GM12878 (cell line): ENCODE data around the gene ELP6. TPM values are rescaled to one million over a fixed set of nuclear protein-coding genes. Genes with fewer than 3 reads are reported as not detected.

ENCODE experiments used
- ATF3 ChIP-seq: IDR thresholded peaks from 2 replicates; pipeline ENCODE4 v1.6.1; 2011; ENCODE audit warnings: low read depth, mild to moderate bottlenecking, low read length, moderate library complexity, borderline replicate concordance; ENCODE audit errors: extremely low read depth
- CHD1 ChIP-seq: IDR thresholded peaks from 2 replicates; pipeline ENCODE4 v1.6.1; 2012; ENCODE audit warnings: low read depth, low read length, improper control_type of control experiment
- CTCF ChIP-seq, 3 experiments: IDR thresholded peaks in 2 of 3; conservative IDR thresholded peaks in 1 of 3; 2 replicates each; pipeline ENCODE4 v1.5.1; 2011; ENCODE audit warnings: low read depth in 3 of 3, low read length in 3 of 3, mild to moderate bottlenecking in 3 of 3, control low read depth in 2 of 3, moderate library complexity in 2 of 3, inconsistent platforms in 1 of 3, mixed read lengths in 1 of 3; ENCODE audit not compliant: control insufficient read depth in 2 of 3, insufficient read depth in 1 of 3; ENCODE audit errors: extremely low read depth in 1 of 3
- JUND ChIP-seq: IDR thresholded peaks from 2 replicates; pipeline ENCODE4 v1.6.1; 2012; ENCODE audit warnings: low read depth, mild to moderate bottlenecking, low read length, improper control_type of control experiment, moderate library complexity
- PML ChIP-seq: IDR thresholded peaks from 2 replicates; pipeline ENCODE4 v1.6.1; 2012; ENCODE audit warnings: low read length, inconsistent platforms
- RAD21 ChIP-seq: IDR thresholded peaks from 2 replicates; pipeline ENCODE4 v1.6.1; 2011; ENCODE audit warnings: mild to moderate bottlenecking, low read depth, low read length, moderate library complexity; ENCODE audit not compliant: insufficient read depth
- RB1 ChIP-seq: fragments of 450-650 bp; formaldehyde crosslinking; IDR thresholded peaks from 2 replicates; pipeline ENCODE4 v1.6.1; 2017; ENCODE audit warnings: mild to moderate bottlenecking, borderline replicate concordance
- RELB ChIP-seq: fragments of 450-650 bp; IDR thresholded peaks from 2 replicates; pipeline ENCODE4 v1.6.1; 2017; ENCODE audit warnings: low read depth, mild to moderate bottlenecking, moderate library complexity
- SREBF1 ChIP-seq: IDR thresholded peaks from 2 replicates; pipeline ENCODE4 v1.6.1; 2012; ENCODE audit warnings: mild to moderate bottlenecking, low read length
- TAF1 ChIP-seq: IDR thresholded peaks from 2 replicates; pipeline ENCODE4 v1.6.1; 2011; ENCODE audit warnings: mild to moderate bottlenecking, low read depth, low read length, borderline replicate concordance
- USF2 ChIP-seq: IDR thresholded peaks from 2 replicates; pipeline ENCODE4 v1.6.1; 2011; ENCODE audit warnings: low read depth, low read length, improper control_type of control experiment, borderline replicate concordance
- WRNIP1 ChIP-seq: IDR thresholded peaks from 2 replicates; pipeline ENCODE4 v1.6.1; 2011; ENCODE audit warnings: low read depth, low read length, improper control_type of control experiment, borderline replicate concordance
- YY1 ChIP-seq: IDR thresholded peaks from 2 replicates; pipeline ENCODE4 v1.6.1; 2011; ENCODE audit warnings: low read depth, mild to moderate bottlenecking, low read length
- ZBTB11 ChIP-seq: fragments of 450-650 bp; formaldehyde crosslinking; IDR thresholded peaks from 2 replicates; pipeline ENCODE4 v1.5.0; 2022; ENCODE audit warnings: mild to moderate bottlenecking, missing genetic modification characterization
- ZBTB4 ChIP-seq: fragments of 450-650 bp; formaldehyde crosslinking; IDR thresholded peaks from 2 replicates; pipeline ENCODE4 v1.4.0; 2022; ENCODE audit warnings: mild to moderate bottlenecking, moderate library complexity
- polyA plus RNA-seq, 11 experiments: library from polyadenylated mRNA; depleted of rRNA in 4 of 11; unstranded in 6 of 11; stranded (reverse) in 5 of 11; fragments of >200 nt; fragmentation: Nextera tagmentation in 4 of 11; fragmentation: Illumina TruSeq in 1 of 11; extraction: Ambion mirVana in 4 of 11; extraction: Trizol in 1 of 11; gene quantifications; 1 replicate in 1 of 11; 2 replicates in 10 of 11; pipeline versions ENCODE4 v1.2.1 to v1.2.3, GENCODE V29; 2011 to 2016; ENCODE audit warnings: inconsistent platforms in 2 of 11, missing spikeins in 2 of 11, low read depth in 1 of 11
- total RNA-seq, 4 experiments: library from RNA; depleted of rRNA in 3 of 4; stranded (reverse); fragments of >200 nt in 3 of 4; fragmentation: Illumina TruSeq in 1 of 4; extraction: Trizol in 1 of 4; gene quantifications; 2 replicates each; pipeline versions ENCODE4 v1.2.1 to v1.2.3, GENCODE V29; 2013 to 2021

Gene ELP6
- total and polyA plus RNA-seq, 10 of the 15 experiments (the other 5 are each of a cell fraction or from before 2014, with no cell fraction given): 39.5 to 83.3 (median 50.2) TPM

GRCh38 chr3:47522082-47522987, 8.8 kb upstream of the ELP6 start (continued):
- TF ChIP-seq CTCF (IDR thresholded peaks at IDR 0.05 in 2 of 3, conservative IDR thresholded peaks at IDR 0.05 in 1 of 3; ENCODE audit: control insufficient read depth in 2 of 3, extremely low read depth in 1 of 3, insufficient read depth in 1 of 3, low read depth in 3 of 3, low read length in 3 of 3) (peak; percentile 84 to 94 (median 85); a peak in 5 of 6 replicates), RAD21 (peak; percentile 97), ATF3 (peak; percentile 31; the same call in 1 of the 2 replicates), WRNIP1 (no peak), SREBF1 (no peak), ZBTB4 (CRISPR knock-in tag) (no peak), PML (no peak), JUND (no peak), TAF1 (no peak), RB1 (peak; percentile 99), YY1 (peak; percentile 85), CHD1 (no peak), USF2 (peak; percentile 71), ZBTB11 (no peak), RELB (no peak; the same call in 1 of the 2 replicates)
